ENCODE data around the gene EPB41L2.

DNA sequence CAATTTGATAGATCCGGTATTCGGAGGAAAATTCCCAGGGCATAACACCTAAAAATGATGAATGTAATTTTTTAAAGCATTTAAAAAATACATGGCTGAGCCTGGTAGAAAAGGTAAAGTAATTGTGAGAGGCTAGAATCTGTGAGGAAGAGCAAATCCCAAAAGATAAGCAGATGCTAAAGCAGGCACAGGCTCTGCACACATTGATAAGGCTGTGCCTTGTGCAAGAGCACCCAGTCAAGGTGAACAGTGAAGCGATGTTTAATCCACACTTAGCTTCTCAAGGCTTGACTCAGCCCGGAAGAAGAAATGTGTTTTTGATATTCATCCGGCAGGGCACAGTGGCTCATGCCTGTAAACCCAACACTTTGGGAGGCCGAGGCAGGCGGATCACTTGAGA lies 5.1 kb upstream of the EPB41L2 start:
- TF ChIP-seq EP300 (IDR thresholded peaks at IDR 0.05; ENCODE audit: low read depth): no peak
- TF ChIP-seq, protein P1, sequence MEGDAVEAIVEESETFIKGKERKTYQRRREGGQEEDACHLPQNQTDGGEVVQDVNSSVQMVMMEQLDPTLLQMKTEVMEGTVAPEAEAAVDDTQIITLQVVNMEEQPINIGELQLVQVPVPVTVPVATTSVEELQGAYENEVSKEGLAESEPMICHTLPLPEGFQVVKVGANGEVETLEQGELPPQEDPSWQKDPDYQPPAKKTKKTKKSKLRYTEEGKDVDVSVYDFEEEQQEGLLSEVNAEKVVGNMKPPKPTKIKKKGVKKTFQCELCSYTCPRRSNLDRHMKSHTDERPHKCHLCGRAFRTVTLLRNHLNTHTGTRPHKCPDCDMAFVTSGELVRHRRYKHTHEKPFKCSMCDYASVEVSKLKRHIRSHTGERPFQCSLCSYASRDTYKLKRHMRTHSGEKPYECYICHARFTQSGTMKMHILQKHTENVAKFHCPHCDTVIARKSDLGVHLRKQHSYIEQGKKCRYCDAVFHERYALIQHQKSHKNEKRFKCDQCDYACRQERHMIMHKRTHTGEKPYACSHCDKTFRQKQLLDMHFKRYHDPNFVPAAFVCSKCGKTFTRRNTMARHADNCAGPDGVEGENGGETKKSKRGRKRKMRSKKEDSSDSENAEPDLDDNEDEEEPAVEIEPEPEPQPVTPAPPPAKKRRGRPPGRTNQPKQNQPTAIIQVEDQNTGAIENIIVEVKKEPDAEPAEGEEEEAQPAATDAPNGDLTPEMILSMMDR (IDR thresholded peaks at IDR 0.05): no peak
- TF ChIP-seq POLR2A (IDR thresholded peaks at IDR 0.05): no peak
